ENCODE data around the gene CNPY1. TPM values are rescaled to one million over a fixed set of nuclear protein-coding genes. Genes with fewer than 3 reads are reported as not detected.

The CNPY1 gene
- total RNA-seq, 4 donors from 2014 or later = not detected

DNA sequence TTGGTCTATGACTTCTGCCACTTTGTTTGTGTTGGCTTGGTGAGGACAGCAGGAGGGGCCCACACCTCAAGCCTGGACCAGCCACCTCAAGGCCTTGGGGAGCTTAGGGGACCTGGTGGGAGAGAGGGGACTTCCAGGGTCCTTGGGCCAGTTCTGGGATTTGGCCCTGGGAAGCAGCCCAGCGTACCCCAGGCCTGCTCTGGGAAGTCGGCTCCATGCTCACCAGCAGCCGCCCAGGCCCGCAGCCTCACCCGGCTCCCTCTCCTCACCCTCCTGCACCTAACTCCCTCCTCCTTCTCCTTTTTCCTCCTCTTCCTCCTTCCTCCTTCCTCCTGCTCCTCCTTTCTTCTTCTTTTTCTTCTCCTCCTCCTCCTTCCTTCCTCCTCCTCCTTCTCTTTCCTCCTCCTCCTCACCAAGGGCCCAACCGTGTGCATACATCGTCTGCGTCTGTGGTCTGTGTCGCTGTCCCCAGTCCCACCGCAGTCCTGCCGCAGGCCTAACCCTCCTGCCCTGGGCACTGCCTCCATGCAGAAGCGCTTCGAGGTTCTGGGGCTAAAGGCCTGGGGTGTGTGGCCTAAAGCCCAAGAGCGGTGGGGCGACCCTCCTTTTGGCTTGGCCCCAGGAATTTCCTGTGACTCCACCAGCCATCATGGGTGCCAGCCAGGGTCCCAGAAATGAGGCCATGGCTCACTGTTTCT, 83.1 kb downstream of the CNPY1 start:
- Histone ChIP-seq H3K27me3 (peaks cover 87% of the 10 kb centered on the region), H3K4me1 (peaks cover 20 to 33% of the 10 kb centered on the region in 2 donors)
- no peak for TF ChIP-seq POLR2A (IDR thresholded peaks at IDR 0.05)

DNA sequence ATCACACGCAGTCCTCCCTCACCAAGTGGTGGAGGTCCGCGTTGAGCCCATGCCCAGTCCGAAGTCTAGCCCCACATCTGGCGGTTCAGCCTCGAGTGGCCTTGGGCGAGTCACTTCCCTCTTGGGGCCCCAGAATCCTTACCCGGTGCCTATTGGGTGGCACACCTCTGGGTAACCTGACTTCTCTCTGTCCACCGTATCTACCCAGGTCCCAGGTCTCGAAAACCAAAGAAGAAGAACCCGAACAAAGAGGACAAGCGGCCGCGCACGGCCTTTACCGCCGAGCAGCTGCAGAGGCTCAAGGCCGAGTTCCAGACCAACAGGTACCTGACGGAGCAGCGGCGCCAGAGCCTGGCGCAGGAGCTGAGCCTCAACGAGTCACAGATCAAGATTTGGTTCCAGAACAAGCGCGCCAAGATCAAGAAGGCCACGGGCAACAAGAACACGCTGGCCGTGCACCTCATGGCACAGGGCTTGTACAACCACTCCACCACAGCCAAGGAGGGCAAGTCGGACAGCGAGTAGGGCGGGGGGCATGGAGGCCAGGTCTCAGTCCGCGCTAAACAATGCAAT, 84.1 kb downstream of the CNPY1 start:
- no peaks in the 10 kb centered on the region for H3K9me3 ChIP-seq
- 8 to 16% methylated on average over 31 to 32 of the region's 33 CpGs for WGBS, 2 donors
- no peak for DNase-seq
- peaks cover 76% of the 10 kb centered on the region for H3K27me3 ChIP-seq
- H3K36me3 ChIP-seq = no peaks in the 10 kb centered on the region
- no peak overlapping the region for H3K27ac ChIP-seq
- H3K4me3 ChIP-seq (replicated peaks in 1 of 3) = no peak overlapping the region
- TF ChIP-seq POLR2A (IDR thresholded peaks at IDR 0.05) = no peak
- TF ChIP-seq, protein P1, sequence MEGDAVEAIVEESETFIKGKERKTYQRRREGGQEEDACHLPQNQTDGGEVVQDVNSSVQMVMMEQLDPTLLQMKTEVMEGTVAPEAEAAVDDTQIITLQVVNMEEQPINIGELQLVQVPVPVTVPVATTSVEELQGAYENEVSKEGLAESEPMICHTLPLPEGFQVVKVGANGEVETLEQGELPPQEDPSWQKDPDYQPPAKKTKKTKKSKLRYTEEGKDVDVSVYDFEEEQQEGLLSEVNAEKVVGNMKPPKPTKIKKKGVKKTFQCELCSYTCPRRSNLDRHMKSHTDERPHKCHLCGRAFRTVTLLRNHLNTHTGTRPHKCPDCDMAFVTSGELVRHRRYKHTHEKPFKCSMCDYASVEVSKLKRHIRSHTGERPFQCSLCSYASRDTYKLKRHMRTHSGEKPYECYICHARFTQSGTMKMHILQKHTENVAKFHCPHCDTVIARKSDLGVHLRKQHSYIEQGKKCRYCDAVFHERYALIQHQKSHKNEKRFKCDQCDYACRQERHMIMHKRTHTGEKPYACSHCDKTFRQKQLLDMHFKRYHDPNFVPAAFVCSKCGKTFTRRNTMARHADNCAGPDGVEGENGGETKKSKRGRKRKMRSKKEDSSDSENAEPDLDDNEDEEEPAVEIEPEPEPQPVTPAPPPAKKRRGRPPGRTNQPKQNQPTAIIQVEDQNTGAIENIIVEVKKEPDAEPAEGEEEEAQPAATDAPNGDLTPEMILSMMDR (IDR thresholded peaks at IDR 0.05) = no peak
- intact Hi-C loops (cut with DNase I) = no loop called here
- H3K4me1 ChIP-seq = peaks cover 17 to 28% of the 10 kb centered on the region in 2 donors

More for the DNA sequence above, 83.1 kb downstream of the CNPY1 start:
- intact Hi-C loops (cut with DNase I) = no loop called here
- no peak overlapping the region for H3K4me3 ChIP-seq (replicated peaks in 1 of 3)
- H3K36me3 ChIP-seq = no peaks in the 10 kb centered on the region
- no peak for DNase-seq
- no peak overlapping the region for H3K27ac ChIP-seq
- no peaks in the 10 kb centered on the region for H3K9me3 ChIP-seq
- 8 to 15% methylated on average over 15 of the region's 15 CpGs for WGBS, 2 donors

DNA sequence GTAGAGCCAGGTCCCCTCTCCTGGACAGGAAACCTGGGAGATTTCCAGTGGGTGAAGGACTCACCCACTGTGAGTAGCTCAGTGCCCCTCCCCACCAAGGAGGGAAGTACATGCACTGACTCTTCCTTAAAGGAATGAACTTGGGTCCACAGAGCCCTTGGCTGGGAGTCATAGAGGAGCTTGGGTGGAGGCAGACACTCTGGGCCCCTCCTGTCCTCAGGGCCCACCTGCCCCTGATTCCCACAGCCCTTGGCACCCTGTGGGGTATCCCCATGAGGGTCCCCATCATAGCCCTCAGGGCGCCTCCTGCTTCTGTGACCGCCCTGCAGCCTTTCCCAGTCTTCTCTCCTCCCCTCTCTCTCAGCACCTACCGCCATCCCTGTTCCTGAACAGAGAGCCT, 84.7 kb downstream of the CNPY1 start:
- 17 to 46% methylated on average over 3 of the region's 3 CpGs for WGBS, 2 donors
- no peak for DNase-seq
- Histone ChIP-seq H3K27ac (no peak overlapping the region), H3K36me3 (no peaks in the 10 kb centered on the region), H3K9me3 (no peaks in the 10 kb centered on the region), H3K27me3 (peaks cover 75% of the 10 kb centered on the region), H3K4me3 (replicated peaks in 1 of 3) (no peak overlapping the region), H3K4me1 (peaks cover 18 to 28% of the 10 kb centered on the region in 2 donors)
- no peak for TF ChIP-seq POLR2A (IDR thresholded peaks at IDR 0.05)
- TF ChIP-seq, protein P1 (IDR thresholded peaks at IDR 0.05) = no peak
- intact Hi-C loops (cut with DNase I) = no loop called here

DNA sequence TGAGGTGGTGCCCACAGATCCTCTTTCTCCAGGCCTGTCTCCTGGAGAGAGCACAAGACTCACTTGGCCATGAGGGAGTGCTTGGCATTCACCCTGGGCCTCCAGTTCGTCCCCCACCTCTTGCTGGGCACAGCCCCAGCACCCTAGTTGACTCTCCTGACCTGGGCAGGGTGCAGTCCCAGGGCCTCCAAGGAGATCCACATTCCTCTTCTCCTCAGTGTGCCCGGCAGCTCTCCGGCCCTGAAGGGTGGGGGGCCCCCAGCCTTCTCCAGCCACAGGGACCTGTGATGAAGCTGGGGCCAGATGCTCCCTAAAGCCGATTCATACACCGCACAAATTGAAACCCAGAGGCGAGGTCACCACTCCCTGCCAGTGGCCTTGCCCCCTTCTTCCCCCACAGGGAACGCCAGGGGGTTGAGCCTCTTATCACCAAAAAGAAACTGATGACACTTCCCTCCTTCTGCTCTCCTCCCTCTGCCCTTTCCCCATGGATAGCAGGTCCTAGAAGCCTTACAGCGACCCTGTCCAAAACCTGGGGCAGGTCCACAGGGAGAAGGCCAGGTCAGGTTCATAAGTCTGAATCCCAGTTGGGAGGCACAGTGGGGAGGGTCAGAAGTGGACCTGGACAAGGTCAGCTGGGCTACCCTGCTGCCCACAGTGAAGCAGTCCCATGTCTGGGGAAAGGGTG, 85.3 kb downstream of the CNPY1 start:
- intact Hi-C loops (cut with DNase I) = no loop called here
- DNase-seq = no peak
- peaks cover 73% of the 10 kb centered on the region for H3K27me3 ChIP-seq
- peaks cover 16 to 28% of the 10 kb centered on the region in 2 donors for H3K4me1 ChIP-seq
- H3K4me3 ChIP-seq (replicated peaks in 1 of 3) = no peak overlapping the region
- no peaks in the 10 kb centered on the region for H3K9me3 ChIP-seq
- H3K27ac ChIP-seq = no peak overlapping the region
- no peaks in the 10 kb centered on the region for H3K36me3 ChIP-seq
- 6 to 12% methylated on average over 7 to 8 of the region's 8 CpGs for WGBS, 2 donors
- TF ChIP-seq POLR2A (IDR thresholded peaks at IDR 0.05) = no peak
- TF ChIP-seq, protein P1 (IDR thresholded peaks at IDR 0.05) = no peak

DNA sequence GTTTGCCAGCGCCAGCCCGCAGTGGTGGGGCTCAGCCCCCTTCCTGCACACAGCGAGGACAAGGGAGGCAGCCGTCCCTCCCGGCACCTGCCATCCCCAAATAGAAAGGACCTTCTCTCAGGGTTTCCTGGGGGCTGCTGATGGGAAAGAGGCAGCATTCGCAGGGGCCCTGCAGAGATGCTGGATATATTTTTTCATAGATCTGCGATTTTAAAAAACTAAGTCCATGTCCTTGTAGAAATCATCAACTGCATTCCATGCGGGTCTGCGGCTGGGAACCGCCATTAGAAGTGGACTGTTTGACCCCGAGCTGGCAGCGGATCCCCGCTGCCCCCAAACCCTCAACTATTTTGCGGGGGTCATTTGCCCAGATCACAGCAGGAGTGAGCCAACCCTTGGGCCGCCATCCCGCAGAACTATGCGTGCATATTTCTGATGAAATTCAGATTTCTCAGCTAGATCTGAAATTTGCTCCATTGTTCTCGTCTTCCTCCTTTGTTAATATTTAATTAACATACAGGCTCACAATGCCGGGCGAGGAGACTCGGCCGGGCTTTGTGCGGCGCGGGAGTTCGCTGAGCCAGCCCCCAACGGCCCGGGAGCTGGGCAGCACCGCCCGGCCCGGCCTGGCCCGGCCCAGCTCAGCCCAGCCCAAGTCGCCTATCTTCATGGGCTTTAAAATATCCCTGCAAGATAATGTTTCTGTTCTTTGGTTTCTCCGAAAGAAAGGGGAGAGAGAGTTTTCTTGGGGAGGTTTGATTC, 86.5 kb downstream of the CNPY1 start:
- TF ChIP-seq, protein P1 (IDR thresholded peaks at IDR 0.05) = no peak
- TF ChIP-seq POLR2A (IDR thresholded peaks at IDR 0.05) = no peak
- 5 to 8% methylated on average over 34 of the region's 34 CpGs for WGBS, 2 donors
- Histone ChIP-seq H3K9me3 (no peaks in the 10 kb centered on the region), H3K27ac (no peak overlapping the region), H3K4me1 (peaks cover 16 to 32% of the 10 kb centered on the region in 2 donors), H3K27me3 (peaks cover 73% of the 10 kb centered on the region), H3K36me3 (no peaks in the 10 kb centered on the region), H3K4me3 (replicated peaks in 1 of 3) (no peak overlapping the region)
- intact Hi-C loops (cut with DNase I) = no loop called here
- DNase-seq = no peak

Measured in thyroid gland (tissue), 4 donors.